IMR-90 (cell line): Measurements from ENCODE around the gene S100A2.

ENCODE experiments used
- CEBPB ChIP-seq: IDR thresholded peaks from 2 replicates; pipeline ENCODE4 v1.6.1; 2012; ENCODE audit warnings: low read depth, low read length, improper control_type of control experiment
- MXI1 ChIP-seq: IDR thresholded peaks from 2 replicates; pipeline ENCODE4 v1.6.1; 2012; ENCODE audit warnings: low read depth, mild to moderate bottlenecking, low read length, moderate library complexity, borderline replicate concordance
- POLR2A ChIP-seq: IDR thresholded peaks from 2 replicates; pipeline ENCODE4 v1.6.1; 2012; ENCODE audit warnings: mild to moderate bottlenecking, low read depth, low read length
- RAD21 ChIP-seq: IDR thresholded peaks from 2 replicates; pipeline ENCODE4 v1.6.1; 2012; ENCODE audit warnings: low read length, improper control_type of control experiment
- RFX5 ChIP-seq: IDR thresholded peaks from 2 replicates; pipeline ENCODE4 v1.8.0; 2012; ENCODE audit warnings: low read depth, mild to moderate bottlenecking, low read length, moderate library complexity
- TF ChIP-seq, protein P1 (sequence below): conservative IDR thresholded peaks from 2 replicates; pipeline ENCODE4 v1.5.1; 2012; ENCODE audit warnings: mild to moderate bottlenecking, low read depth, low read length, improper control_type of control experiment
- TF ChIP-seq, protein P2 (sequence below): fragments of 150-350 bp; IDR thresholded peaks from 2 replicates; pipeline ENCODE4 v1.6.1; 2016; ENCODE audit warnings: low read depth, mild to moderate bottlenecking, low read length, moderate library complexity, borderline replicate concordance

GRCh38 chr1:153552335-153552734 is 13.3 kb downstream of the S100A2 start:
- TF ChIP-seq RAD21 (no peak), POLR2A (no peak), CEBPB (no peak), MXI1 (no peak), RFX5 (no peak)
- TF ChIP-seq, protein P1, sequence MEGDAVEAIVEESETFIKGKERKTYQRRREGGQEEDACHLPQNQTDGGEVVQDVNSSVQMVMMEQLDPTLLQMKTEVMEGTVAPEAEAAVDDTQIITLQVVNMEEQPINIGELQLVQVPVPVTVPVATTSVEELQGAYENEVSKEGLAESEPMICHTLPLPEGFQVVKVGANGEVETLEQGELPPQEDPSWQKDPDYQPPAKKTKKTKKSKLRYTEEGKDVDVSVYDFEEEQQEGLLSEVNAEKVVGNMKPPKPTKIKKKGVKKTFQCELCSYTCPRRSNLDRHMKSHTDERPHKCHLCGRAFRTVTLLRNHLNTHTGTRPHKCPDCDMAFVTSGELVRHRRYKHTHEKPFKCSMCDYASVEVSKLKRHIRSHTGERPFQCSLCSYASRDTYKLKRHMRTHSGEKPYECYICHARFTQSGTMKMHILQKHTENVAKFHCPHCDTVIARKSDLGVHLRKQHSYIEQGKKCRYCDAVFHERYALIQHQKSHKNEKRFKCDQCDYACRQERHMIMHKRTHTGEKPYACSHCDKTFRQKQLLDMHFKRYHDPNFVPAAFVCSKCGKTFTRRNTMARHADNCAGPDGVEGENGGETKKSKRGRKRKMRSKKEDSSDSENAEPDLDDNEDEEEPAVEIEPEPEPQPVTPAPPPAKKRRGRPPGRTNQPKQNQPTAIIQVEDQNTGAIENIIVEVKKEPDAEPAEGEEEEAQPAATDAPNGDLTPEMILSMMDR = no peak
- TF ChIP-seq, protein P2, sequence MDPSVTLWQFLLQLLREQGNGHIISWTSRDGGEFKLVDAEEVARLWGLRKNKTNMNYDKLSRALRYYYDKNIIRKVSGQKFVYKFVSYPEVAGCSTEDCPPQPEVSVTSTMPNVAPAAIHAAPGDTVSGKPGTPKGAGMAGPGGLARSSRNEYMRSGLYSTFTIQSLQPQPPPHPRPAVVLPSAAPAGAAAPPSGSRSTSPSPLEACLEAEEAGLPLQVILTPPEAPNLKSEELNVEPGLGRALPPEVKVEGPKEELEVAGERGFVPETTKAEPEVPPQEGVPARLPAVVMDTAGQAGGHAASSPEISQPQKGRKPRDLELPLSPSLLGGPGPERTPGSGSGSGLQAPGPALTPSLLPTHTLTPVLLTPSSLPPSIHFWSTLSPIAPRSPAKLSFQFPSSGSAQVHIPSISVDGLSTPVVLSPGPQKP = no peak
